SK-N-SH (cell line): Measurements from ENCODE around the gene RPUSD3. TPM values are rescaled to one million over a fixed set of nuclear protein-coding genes. Genes with fewer than 3 reads are reported as not detected.
A peak's percentile ranks its signal among the peaks of the same experiment; 100 is the strongest.

ENCODE experiments used
- CTCF ChIA-PET: fragments of 300-600, 350-600 bp; formaldehyde crosslinking; extraction: SDS; loops from one replicate; lab custom pipeline; 2021; lab: Yijun Ruan, JAX
- POLR2A ChIA-PET: fragments of 350-600 bp; sonication (Branson Sonifier 250); formaldehyde crosslinking; extraction: SDS; loops from one replicate; lab custom pipeline; 2020; ENCODE audit warnings: antibody characterized with exemption, inconsistent platforms; lab: Yijun Ruan, JAX
- DNase-seq: peaks from one replicate; pipeline ENCODE4 v3.0.0; 2012
- H2AFZ ChIP-seq: fragments of 200-600 bp; sonication (generic); 2 replicates; pipeline ENCODE4 v1.8.1; 2016; ENCODE audit warnings: antibody characterized with exemption, mild to moderate bottlenecking, low read depth
- H3F3A ChIP-seq: fragments of 200-600 bp; sonication (generic); replicated peaks from 2 replicates; pipeline ENCODE3; 2016; ENCODE audit warnings: antibody characterized with exemption, mild to moderate bottlenecking; ENCODE audit not compliant: insufficient read depth
- H3K27ac ChIP-seq, 2 experiments: fragments of 200-500 bp in 1 of 2; fragments of 200-600 bp in 1 of 2; sonication (Bioruptor generic) in 1 of 2; sonication (generic), shearing (Covaris generic) in 1 of 2; 2 replicates each; pipeline versions ENCODE4 v1.5.1 to v1.6.1; 2014 to 2016; ENCODE audit warnings: low read depth in 2 of 2, inconsistent platforms in 1 of 2, low read length in 1 of 2, mild to moderate bottlenecking in 1 of 2, mixed read lengths in 1 of 2
- H3K27me3 ChIP-seq: fragments of 200-600 bp; sonication (generic), shearing (Covaris generic); 2 replicates; pipeline ENCODE4 v1.6.1; 2016; ENCODE audit warnings: mixed run types; ENCODE audit not compliant: insufficient read depth
- H3K36me3 ChIP-seq, 2 experiments: fragments of 200-500 bp in 1 of 2; fragments of 200-600 bp in 1 of 2; sonication (Bioruptor generic) in 1 of 2; sonication (generic) in 1 of 2; replicated peaks in 1 of 2; 2 replicates each; pipeline versions ENCODE3 to v1.5.1; 2014 to 2016; ENCODE audit warnings: low read length in 1 of 2, mild to moderate bottlenecking in 1 of 2; ENCODE audit not compliant: insufficient read depth in 2 of 2, control insufficient read depth in 1 of 2
- H3K4me1 ChIP-seq, 2 experiments: fragments of 200-500 bp in 1 of 2; fragments of 200-600 bp in 1 of 2; sonication (Bioruptor generic) in 1 of 2; sonication (generic), shearing (Covaris generic) in 1 of 2; 2 replicates each; pipeline versions ENCODE4 v1.5.1 to v1.6.1; 2014 to 2016; ENCODE audit warnings: low read depth in 1 of 2, low read length in 1 of 2, mixed run types in 1 of 2; ENCODE audit not compliant: insufficient read depth in 2 of 2, control insufficient read depth in 1 of 2
- H3K4me2 ChIP-seq: fragments of 200-600 bp; sonication (generic), shearing (Covaris generic); 2 replicates; pipeline ENCODE4 v1.6.1; 2017; ENCODE audit warnings: mixed run types
- H3K4me3 ChIP-seq, 2 experiments: fragments of 200-500 bp in 1 of 2; fragments of 200-600 bp in 1 of 2; sonication (Bioruptor generic) in 1 of 2; sonication (generic), shearing (Covaris generic) in 1 of 2; 2 replicates each; pipeline versions ENCODE4 v1.5.1 to v1.8.1; 2014 to 2016; ENCODE audit warnings: low read depth in 2 of 2, inconsistent platforms in 1 of 2, low read length in 1 of 2, mild to moderate bottlenecking in 1 of 2, mixed read lengths in 1 of 2, moderate library complexity in 1 of 2
- H3K79me2 ChIP-seq: fragments of 200-600 bp; sonication (generic); 2 replicates; pipeline ENCODE4 v1.8.1; 2017; ENCODE audit warnings: mild to moderate bottlenecking; ENCODE audit not compliant: insufficient read depth
- H3K9ac ChIP-seq: fragments of 200-600 bp; sonication (generic); 2 replicates; pipeline ENCODE4 v1.6.1; 2017; ENCODE audit warnings: mixed run types
- H3K9me2 ChIP-seq: fragments of 200-600 bp; sonication (generic); 2 replicates; pipeline ENCODE4 v1.6.1; 2017; ENCODE audit warnings: mixed run types
- H3K9me3 ChIP-seq: fragments of 200-600 bp; sonication (generic); 2 replicates; pipeline ENCODE4 v1.6.1; 2017; ENCODE audit warnings: mixed run types, mild to moderate bottlenecking, moderate library complexity
- H4K20me1 ChIP-seq: fragments of 200-600 bp; sonication (generic); 2 replicates; pipeline ENCODE4 v1.6.1; 2017; ENCODE audit warnings: mild to moderate bottlenecking, mixed run types; ENCODE audit not compliant: insufficient read depth
- FOXJ3 ChIP-seq: sonication (generic); formaldehyde crosslinking; IDR thresholded peaks from 2 replicates; pipeline ENCODE4 v1.5.1; 2020; ENCODE audit warnings: mild to moderate bottlenecking, missing genetic modification reagents
- JUND ChIP-seq: IDR thresholded peaks from 2 replicates; pipeline ENCODE4 v1.4.0; 2012
- MXI1 ChIP-seq: IDR thresholded peaks from 2 replicates; pipeline ENCODE4 v1.6.1; 2012; ENCODE audit warnings: mild to moderate bottlenecking, low read depth, low read length, improper control_type of control experiment
- NFIC ChIP-seq: IDR thresholded peaks from 2 replicates; pipeline ENCODE4 v1.4.0; 2012; ENCODE audit warnings: borderline replicate concordance
- POLR2AphosphoS5 ChIP-seq: IDR thresholded peaks from 2 replicates; pipeline ENCODE4 v1.6.1; 2012; ENCODE audit warnings: low read depth, low read length
- RAD21 ChIP-seq: IDR thresholded peaks from 2 replicates; pipeline ENCODE4 v1.6.1; 2012; ENCODE audit warnings: mild to moderate bottlenecking, low read length
- RCOR1 ChIP-seq: fragments of 150-350 bp; IDR thresholded peaks from 2 replicates; pipeline ENCODE4 v1.6.1; 2017; ENCODE audit warnings: antibody characterized with exemption, low read length
- RFX5 ChIP-seq: IDR thresholded peaks from 2 replicates; pipeline ENCODE4 v1.6.1; 2012; ENCODE audit warnings: mild to moderate bottlenecking, improper control_type of control experiment, low read length
- SIN3A ChIP-seq: IDR thresholded peaks from 2 replicates; pipeline ENCODE4 v1.6.1; 2012; ENCODE audit warnings: low read depth, mild to moderate bottlenecking, low read length, moderate library complexity, borderline replicate concordance
- SMC3 ChIP-seq: IDR thresholded peaks from 2 replicates; pipeline ENCODE4 v1.6.1; 2012; ENCODE audit warnings: low read depth, low read length, improper control_type of control experiment
- TAF1 ChIP-seq: IDR thresholded peaks from 2 replicates; pipeline ENCODE4 v1.6.1; 2012; ENCODE audit warnings: low read depth, mild to moderate bottlenecking, low read length, moderate library complexity, borderline replicate concordance
- TCF12 ChIP-seq: IDR thresholded peaks from 2 replicates; pipeline ENCODE4 v1.4.0; 2012
- TEAD4 ChIP-seq: IDR thresholded peaks from 2 replicates; pipeline ENCODE4 v1.4.0; 2012; ENCODE audit warnings: mild to moderate bottlenecking, borderline replicate concordance; ENCODE audit not compliant: insufficient read depth
- YY1 ChIP-seq: IDR thresholded peaks from 2 replicates; pipeline ENCODE4 v1.4.0; 2012; ENCODE audit warnings: low read depth, mild to moderate bottlenecking
- WGBS: methylation state at CpG from one replicate; pipeline ENCODE4 v1.1.6; 2017; ENCODE audit warnings: low lambda C conversion rate; 5-methylcytosine and 5-hydroxymethylcytosine counted together
- polyA plus RNA-seq, 3 experiments: library from polyadenylated mRNA; depleted of rRNA; stranded (reverse); fragments of >200 nt; gene quantifications; 2 replicates each; pipeline ENCODE4 v1.2.3, GENCODE V29; 2012
- TF ChIP-seq, protein P1 (sequence below): fragments of 150-350 bp; IDR thresholded peaks from 2 replicates; pipeline ENCODE4 v1.6.1; 2016; ENCODE audit warnings: mild to moderate bottlenecking, low read depth, low read length
- TF ChIP-seq, protein P2 (sequence below): IDR thresholded peaks from 2 replicates; pipeline ENCODE4 v1.4.0; 2012; ENCODE audit warnings: low read depth, borderline replicate concordance
- TF ChIP-seq, protein P3 (sequence below): IDR thresholded peaks from 2 replicates; pipeline ENCODE4; 2012
- TF ChIP-seq, protein P4 (sequence below): IDR thresholded peaks from 2 replicates; pipeline ENCODE4 v1.4.0; 2012; ENCODE audit warnings: low read depth

Gene RPUSD3
- polyA plus RNA-seq, 1 of the 3 experiments (the other 2 are of a cell fraction), result 43.4 TPM

DNA sequence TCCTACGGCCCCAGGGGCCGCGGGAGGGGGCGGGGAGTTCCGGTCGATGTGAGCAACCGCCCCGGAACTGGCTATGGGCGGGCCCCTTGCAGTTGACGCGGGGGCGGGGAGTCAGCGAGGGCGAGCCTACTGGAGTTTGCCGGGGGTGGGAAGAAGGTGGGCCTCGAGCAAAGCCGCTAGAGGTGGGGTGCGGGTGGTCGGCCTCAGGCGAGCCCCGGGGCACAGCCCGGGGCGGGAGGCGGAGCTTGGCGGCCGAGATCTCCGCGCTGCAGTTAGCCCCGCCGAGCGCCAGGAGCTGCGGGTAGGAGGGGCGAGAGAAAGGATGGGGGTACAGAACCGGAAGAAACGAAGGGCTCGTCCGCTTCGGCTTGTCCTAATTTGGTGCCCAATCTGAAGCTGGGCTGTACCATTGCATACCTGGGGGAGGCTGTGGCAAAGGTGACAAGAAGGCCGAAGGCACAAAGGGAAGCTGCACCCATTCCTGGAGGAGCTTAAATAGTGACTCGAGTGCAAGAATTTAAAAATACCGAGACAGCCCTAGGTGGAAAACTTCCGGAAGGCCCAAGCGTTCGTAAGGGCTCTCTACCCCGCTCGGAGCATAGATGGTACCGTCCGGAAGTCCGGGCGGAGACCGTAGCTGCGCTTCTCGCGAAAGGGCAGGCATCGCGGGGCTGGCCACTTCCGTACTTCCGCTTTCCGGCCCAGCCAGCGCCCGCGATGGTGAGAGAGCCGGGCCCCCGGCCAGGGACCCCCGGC, 51.2 kb downstream of the RPUSD3 start, which contains the start of the genes ARPC4 and TADA3 (continued):
- TF ChIP-seq, protein P1, sequence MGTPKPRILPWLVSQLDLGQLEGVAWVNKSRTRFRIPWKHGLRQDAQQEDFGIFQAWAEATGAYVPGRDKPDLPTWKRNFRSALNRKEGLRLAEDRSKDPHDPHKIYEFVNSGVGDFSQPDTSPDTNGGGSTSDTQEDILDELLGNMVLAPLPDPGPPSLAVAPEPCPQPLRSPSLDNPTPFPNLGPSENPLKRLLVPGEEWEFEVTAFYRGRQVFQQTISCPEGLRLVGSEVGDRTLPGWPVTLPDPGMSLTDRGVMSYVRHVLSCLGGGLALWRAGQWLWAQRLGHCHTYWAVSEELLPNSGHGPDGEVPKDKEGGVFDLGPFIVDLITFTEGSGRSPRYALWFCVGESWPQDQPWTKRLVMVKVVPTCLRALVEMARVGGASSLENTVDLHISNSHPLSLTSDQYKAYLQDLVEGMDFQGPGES, result no peak
- TF ChIP-seq MXI1 (peak; percentile 77), YY1 (no peak), POLR2AphosphoS5 (peak; percentile 78), TCF12 (no peak), JUND (peak; percentile 39; the same call in 1 of the 2 replicates), SIN3A (peak; percentile 64; the same call in 1 of the 2 replicates), FOXJ3 (CRISPR knock-in tag) (no peak), SMC3 (no peak)
- TF ChIP-seq, protein P2, sequence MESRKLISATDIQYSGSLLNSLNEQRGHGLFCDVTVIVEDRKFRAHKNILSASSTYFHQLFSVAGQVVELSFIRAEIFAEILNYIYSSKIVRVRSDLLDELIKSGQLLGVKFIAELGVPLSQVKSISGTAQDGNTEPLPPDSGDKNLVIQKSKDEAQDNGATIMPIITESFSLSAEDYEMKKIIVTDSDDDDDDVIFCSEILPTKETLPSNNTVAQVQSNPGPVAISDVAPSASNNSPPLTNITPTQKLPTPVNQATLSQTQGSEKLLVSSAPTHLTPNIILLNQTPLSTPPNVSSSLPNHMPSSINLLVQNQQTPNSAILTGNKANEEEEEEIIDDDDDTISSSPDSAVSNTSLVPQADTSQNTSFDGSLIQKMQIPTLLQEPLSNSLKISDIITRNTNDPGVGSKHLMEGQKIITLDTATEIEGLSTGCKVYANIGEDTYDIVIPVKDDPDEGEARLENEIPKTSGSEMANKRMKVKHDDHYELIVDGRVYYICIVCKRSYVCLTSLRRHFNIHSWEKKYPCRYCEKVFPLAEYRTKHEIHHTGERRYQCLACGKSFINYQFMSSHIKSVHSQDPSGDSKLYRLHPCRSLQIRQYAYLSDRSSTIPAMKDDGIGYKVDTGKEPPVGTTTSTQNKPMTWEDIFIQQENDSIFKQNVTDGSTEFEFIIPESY, result peak; percentile 98

DNA sequence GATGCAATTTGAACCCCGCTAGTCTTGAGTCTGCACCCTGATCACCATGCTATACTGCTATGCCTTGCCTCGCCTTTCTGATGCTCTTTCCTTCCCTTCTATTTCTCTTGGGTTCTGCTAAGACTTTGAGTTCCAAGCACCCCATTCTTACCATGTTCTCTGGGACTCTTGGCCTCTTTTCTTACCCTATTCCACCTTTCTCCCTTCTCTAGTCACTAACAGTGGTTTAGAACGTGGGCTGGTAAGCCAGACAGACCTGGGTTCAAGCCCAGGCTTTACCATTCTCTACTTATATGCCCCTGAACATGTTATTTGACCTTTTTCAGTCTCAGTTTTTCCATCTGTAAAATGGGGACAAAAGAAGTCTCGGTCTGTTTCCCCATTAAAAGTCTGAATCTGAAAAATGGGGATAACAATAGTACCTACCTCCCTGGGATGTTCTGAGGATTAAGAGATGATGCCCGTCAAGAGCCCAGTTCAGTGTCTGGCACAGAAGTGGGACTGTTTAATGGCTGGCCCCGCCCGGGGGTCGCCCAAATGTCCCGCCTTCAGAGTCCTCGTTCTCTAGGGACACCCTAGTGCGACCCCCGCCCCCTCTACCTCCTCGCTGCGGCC, 51.9 kb downstream of the RPUSD3 start:
- ChIA-PET POLR2A (interaction anchor here (0.9 to 1.3 kb wide), 8 partner anchors 8 to 195 kb away, joined by 3 to 9 read pairs (median 4); partner anchors contain the start of genes EMC3, OGG1 and RPUSD3), CTCF (interaction anchor here (1.1 kb wide), 1 partner anchor 11 kb away, joined by 3 read pairs; no protein-coding TSS in a partner anchor)
- Histone ChIP-seq H3F3A (no peaks in the 10 kb centered on the region), H3K4me1 (peaks cover 10 to 13% of the 10 kb centered on the region in 2 experiments; a peak in 1 of 4 replicates), H3K9me2 (no peaks in the 10 kb centered on the region), H3K27ac (peak overlapping the region; percentile 91 to 97), H3K79me2 (peaks cover 62% of the 10 kb centered on the region), H3K27me3 (no peaks in the 10 kb centered on the region), H4K20me1 (peaks cover 12% of the 10 kb centered on the region; the same call in 1 of the 2 replicates), H3K4me3 (peak overlapping the region; percentile 82 to 96), H3K9ac (peak overlapping the region; percentile 98), H3K4me2 (peak overlapping the region; percentile 83), H3K9me3 (no peaks in the 10 kb centered on the region), H3K36me3 (peaks cover 36 to 38% of the 10 kb centered on the region in 2 experiments), H2AFZ (peak overlapping the region; percentile 73)
- DNase-seq, result no peak
- 27% methylated on average over 7 of the region's 14 CpGs for WGBS
- no peak for TF ChIP-seq RAD21
- TF ChIP-seq RCOR1, result no peak
- TF ChIP-seq TEAD4, result no peak
- TF ChIP-seq, protein P3, sequence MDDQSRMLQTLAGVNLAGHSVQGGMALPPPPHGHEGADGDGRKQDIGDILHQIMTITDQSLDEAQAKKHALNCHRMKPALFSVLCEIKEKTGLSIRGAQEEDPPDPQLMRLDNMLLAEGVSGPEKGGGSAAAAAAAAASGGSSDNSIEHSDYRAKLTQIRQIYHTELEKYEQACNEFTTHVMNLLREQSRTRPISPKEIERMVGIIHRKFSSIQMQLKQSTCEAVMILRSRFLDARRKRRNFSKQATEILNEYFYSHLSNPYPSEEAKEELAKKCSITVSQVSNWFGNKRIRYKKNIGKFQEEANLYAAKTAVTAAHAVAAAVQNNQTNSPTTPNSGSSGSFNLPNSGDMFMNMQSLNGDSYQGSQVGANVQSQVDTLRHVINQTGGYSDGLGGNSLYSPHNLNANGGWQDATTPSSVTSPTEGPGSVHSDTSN, result no peak
- TF ChIP-seq, protein P4, sequence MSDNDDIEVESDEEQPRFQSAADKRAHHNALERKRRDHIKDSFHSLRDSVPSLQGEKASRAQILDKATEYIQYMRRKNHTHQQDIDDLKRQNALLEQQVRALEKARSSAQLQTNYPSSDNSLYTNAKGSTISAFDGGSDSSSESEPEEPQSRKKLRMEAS, result no peak
- no peak for TF ChIP-seq NFIC
- TF ChIP-seq RFX5, result no peak
- TF ChIP-seq TAF1, result no peak
- no peak for TF ChIP-seq SMC3
- TF ChIP-seq, protein P2, result no peak
- TF ChIP-seq, protein P1, result no peak
- no peak for TF ChIP-seq JUND
